ENCODE results near the gene PIK3R3.

The PIK3R3 gene

GRCh38 chr1:46030074-46030870, 102.2 kb downstream of the PIK3R3 start:
- Histone ChIP-seq H3K36me3 (ENCODE audit: insufficient read depth, low read length) (peaks cover 58% of the 10 kb centered on the region), H3K4me3 (ENCODE audit: low read depth, low read length, poor library complexity, severe bottlenecking) (no peak overlapping the region), H3F3A (ENCODE audit: insufficient read depth, low read length) (no peaks in the 10 kb centered on the region), H3K9me3 (ENCODE audit: low read length) (no peaks in the 10 kb centered on the region), H3K4me2 (ENCODE audit: low read length) (no peak overlapping the region), H3K9me2 (ENCODE audit: low read depth, low read length) (no peaks in the 10 kb centered on the region), H3K79me2 (ENCODE audit: insufficient read depth, low read length) (no peaks in the 10 kb centered on the region), H3K27ac (ENCODE audit: low read depth, low read length, poor library complexity, severe bottlenecking) (no peak overlapping the region), H3K4me1 (ENCODE audit: insufficient read depth, low read length, severe bottlenecking) (no peaks in the 10 kb centered on the region), H3K9ac (ENCODE audit: low read length) (no peak overlapping the region), H4K20me1 (ENCODE audit: insufficient read depth, low read length) (no peaks in the 10 kb centered on the region), H3K27me3 (ENCODE audit: insufficient read depth, low read length) (no peaks in the 10 kb centered on the region), H2AFZ (ENCODE audit: low read length) (no peak overlapping the region)
- TF ChIP-seq CTCF (IDR thresholded peaks at IDR 0.05; ENCODE audit: low read length) = no peak
- TF ChIP-seq EZH2 (IDR thresholded peaks at IDR 0.05; ENCODE audit: borderline replicate concordance, low read length) = no peak

- Histone ChIP-seq H3K36me3 (ENCODE audit: insufficient read depth, low read length) (peaks cover 77% of the 10 kb centered on the region), H3K4me3 (ENCODE audit: low read depth, low read length, poor library complexity, severe bottlenecking) (no peak overlapping the region)
These were observed 104.4 kb downstream of the PIK3R3 start for GRCh38 chr1:46027788-46028573.

GRCh38 chr1:46026531-46026930, 105.9 kb downstream of the PIK3R3 start:
- Histone ChIP-seq H3K4me1 (ENCODE audit: insufficient read depth, low read length, severe bottlenecking) (no peaks in the 10 kb centered on the region), H3K27me3 (ENCODE audit: insufficient read depth, low read length) (no peaks in the 10 kb centered on the region), H3F3A (ENCODE audit: insufficient read depth, low read length) (no peaks in the 10 kb centered on the region), H3K36me3 (ENCODE audit: insufficient read depth, low read length) (peaks cover 76% of the 10 kb centered on the region), H3K9me2 (ENCODE audit: low read depth, low read length) (no peaks in the 10 kb centered on the region), H3K9me3 (ENCODE audit: low read length) (peaks cover 7% of the 10 kb centered on the region; the same call in 1 of the 2 replicates), H3K27ac (ENCODE audit: low read depth, low read length, poor library complexity, severe bottlenecking) (no peak overlapping the region), H3K79me2 (ENCODE audit: insufficient read depth, low read length) (no peaks in the 10 kb centered on the region), H3K4me2 (ENCODE audit: low read length) (no peak overlapping the region), H3K9ac (ENCODE audit: low read length) (no peak overlapping the region), H2AFZ (ENCODE audit: low read length) (no peak overlapping the region), H3K4me3 (ENCODE audit: low read depth, low read length, poor library complexity, severe bottlenecking) (no peak overlapping the region), H4K20me1 (ENCODE audit: insufficient read depth, low read length) (no peaks in the 10 kb centered on the region)
- TF ChIP-seq CTCF (IDR thresholded peaks at IDR 0.05; ENCODE audit: low read length) = no peak
- no peak for TF ChIP-seq EZH2 (IDR thresholded peaks at IDR 0.05; ENCODE audit: borderline replicate concordance, low read length)

More at GRCh38 chr1:46027788-46028573, 104.4 kb downstream of the PIK3R3 start:
- TF ChIP-seq CTCF (IDR thresholded peaks at IDR 0.05; ENCODE audit: low read length) (no peak), EZH2 (IDR thresholded peaks at IDR 0.05; ENCODE audit: borderline replicate concordance, low read length) (no peak)
- Histone ChIP-seq H3K27ac (ENCODE audit: low read depth, low read length, poor library complexity, severe bottlenecking) (no peak overlapping the region), H4K20me1 (ENCODE audit: insufficient read depth, low read length) (no peaks in the 10 kb centered on the region), H3F3A (ENCODE audit: insufficient read depth, low read length) (no peaks in the 10 kb centered on the region), H3K9me3 (ENCODE audit: low read length) (peaks cover 7% of the 10 kb centered on the region; the same call in 1 of the 2 replicates), H3K79me2 (ENCODE audit: insufficient read depth, low read length) (no peaks in the 10 kb centered on the region), H3K9me2 (ENCODE audit: low read depth, low read length) (no peaks in the 10 kb centered on the region), H3K27me3 (ENCODE audit: insufficient read depth, low read length) (no peaks in the 10 kb centered on the region), H3K4me1 (ENCODE audit: insufficient read depth, low read length, severe bottlenecking) (no peaks in the 10 kb centered on the region), H2AFZ (ENCODE audit: low read length) (no peak overlapping the region), H3K9ac (ENCODE audit: low read length) (no peak overlapping the region), H3K4me2 (ENCODE audit: low read length) (no peak overlapping the region)

All from OCI-LY1 (cell line).